GM19397 (cell line): ENCODE results near the gene SPON1.
A peak's percentile ranks its signal among the peaks of the same experiment; 100 is the strongest.
"Not testable (repeated sequence)": the region's sequence is repeated elsewhere in the genome, so short reads cannot be mapped to it uniquely, and the experiment has no call there.

Experiments used
- ATAC-seq: cut with Tn5 transposase; IDR thresholded peaks from one replicate; pipeline ENCODE4 v1.9.1; 2021; ENCODE audit warnings: mild to moderate bottlenecking, moderate library complexity; ENCODE audit not compliant: unreplicated experiment

SPON1 gene

GRCh38 chr11:14261066-14261465, 298.5 kb downstream of the SPON1 start:
- ATAC-seq, result no peak

GRCh38 chr11:14262271-14262846, 299.8 kb downstream of the SPON1 start:
- no peak for ATAC-seq

- ATAC-seq, result no peak
These were observed 302.4 kb downstream of the SPON1 start for GRCh38 chr11:14264966-14265365.

GRCh38 chr11:14266622-14267021, 304.1 kb downstream of the SPON1 start:
- no peak for ATAC-seq

- no peak for ATAC-seq
These were observed 305.5 kb downstream of the SPON1 start for GRCh38 chr11:14267861-14268635.

GRCh38 chr11:14269692-14270573, 307.4 kb downstream of the SPON1 start:
- peak; percentile 53 for ATAC-seq

- ATAC-seq, result peak; percentile 53
These were observed 308.4 kb downstream of the SPON1 start for GRCh38 chr11:14270690-14271542.

GRCh38 chr11:14273895-14274294, 311.4 kb downstream of the SPON1 start:
- ATAC-seq, result no peak

- no peak for ATAC-seq
These were observed 312.6 kb downstream of the SPON1 start for GRCh38 chr11:14275076-14275475.

- not testable (repeated sequence) for ATAC-seq
These were observed 316.3 kb downstream of the SPON1 start for GRCh38 chr11:14278869-14279268.

GRCh38 chr11:14288189-14288935, 325.8 kb downstream of the SPON1 start:
- ATAC-seq, result no peak

- ATAC-seq, result no peak
These were observed 327.9 kb downstream of the SPON1 start for GRCh38 chr11:14290422-14290821.

- ATAC-seq, result no peak
These were observed 337.4 kb downstream of the SPON1 start for GRCh38 chr11:14299921-14300320.

- peak; percentile 73 for ATAC-seq
These were observed 338.3 kb downstream of the SPON1 start for GRCh38 chr11:14300661-14301304.

- ATAC-seq, result no peak
These were observed 342.1 kb downstream of the SPON1 start for GRCh38 chr11:14304601-14305000.

GRCh38 chr11:14305649-14306048, 343.1 kb downstream of the SPON1 start:
- ATAC-seq, result no peak

GRCh38 chr11:14306481-14306880, 344.0 kb downstream of the SPON1 start:
- no peak for ATAC-seq

GRCh38 chr11:14308114-14308896, 345.8 kb downstream of the SPON1 start:
- ATAC-seq, result no peak
